Measurements from ENCODE around the gene SLCO1B3.

SLCO1B3 gene

GRCh38 chr12:20885116-20885515 lies 74.6 kb downstream of the SLCO1B3 start:
- DNase-seq: no peak

- no peak for DNase-seq
Observed at GRCh38 chr12:20885552-20885951, 75.0 kb downstream of the SLCO1B3 start.

- DNase-seq: no peak
Observed at GRCh38 chr12:20917269-20917668, 106.8 kb downstream of the SLCO1B3 start.

GRCh38 chr12:20917819-20918218 lies 107.3 kb downstream of the SLCO1B3 start:
- DNase-seq: no peak

GRCh38 chr12:20931894-20932293 lies 121.4 kb downstream of the SLCO1B3 start:
- DNase-seq: no peak

GRCh38 chr12:20946732-20947131 lies 136.2 kb downstream of the SLCO1B3 start:
- no peak for DNase-seq

GRCh38 chr12:20950248-20950647 lies 139.7 kb downstream of the SLCO1B3 start:
- DNase-seq: no peak

- DNase-seq: no peak
Observed at GRCh38 chr12:20963303-20963702, 152.8 kb downstream of the SLCO1B3 start.

GRCh38 chr12:20963762-20964161 lies 153.3 kb downstream of the SLCO1B3 start:
- DNase-seq: no peak
